ENCODE results near the gene GLI3.

Gene GLI3

GRCh38 chr7:42093349-42093905, 143.6 kb downstream of the GLI3 start:
- no peaks in the 10 kb centered on the region for H3K36me3 ChIP-seq (ENCODE audit: low read depth)
- TF ChIP-seq CTCF (IDR thresholded peaks at IDR 0.05; ENCODE audit: poor library complexity, severe bottlenecking), result no peak
- H3K4me1 ChIP-seq (ENCODE audit: insufficient read depth, poor library complexity, severe bottlenecking), result peaks cover 15% of the 10 kb centered on the region
- no peaks in the 10 kb centered on the region for H3K27me3 ChIP-seq (ENCODE audit: insufficient read depth, poor library complexity, severe bottlenecking)
- no peak for ATAC-seq (ENCODE audit: low read depth)
- H3K27ac ChIP-seq (ENCODE audit: poor library complexity, severe bottlenecking), result no peak overlapping the region
- H3K4me3 ChIP-seq (ENCODE audit: severe bottlenecking), result no peak overlapping the region
- H3K9me3 ChIP-seq (ENCODE audit: severe bottlenecking), result no peaks in the 10 kb centered on the region
- no peak for DNase-seq (ENCODE audit: low spot score)

GRCh38 chr7:42091461-42092291, 145.3 kb downstream of the GLI3 start:
- Histone ChIP-seq H3K4me3 (ENCODE audit: severe bottlenecking) (no peak overlapping the region), H3K27ac (ENCODE audit: poor library complexity, severe bottlenecking) (no peak overlapping the region), H3K4me1 (ENCODE audit: insufficient read depth, poor library complexity, severe bottlenecking) (no peaks in the 10 kb centered on the region), H3K36me3 (ENCODE audit: low read depth) (no peaks in the 10 kb centered on the region), H3K9me3 (ENCODE audit: severe bottlenecking) (no peaks in the 10 kb centered on the region), H3K27me3 (ENCODE audit: insufficient read depth, poor library complexity, severe bottlenecking) (no peaks in the 10 kb centered on the region)
- ATAC-seq (ENCODE audit: low read depth), result no peak
- no peak for DNase-seq (ENCODE audit: low spot score)
- TF ChIP-seq CTCF (IDR thresholded peaks at IDR 0.05; ENCODE audit: poor library complexity, severe bottlenecking), result no peak

- ATAC-seq (ENCODE audit: low read depth) (no peak), DNase-seq (ENCODE audit: low spot score) (no peak)
- Histone ChIP-seq H3K4me3 (ENCODE audit: severe bottlenecking) (no peak overlapping the region), H3K4me1 (ENCODE audit: insufficient read depth, poor library complexity, severe bottlenecking) (no peaks in the 10 kb centered on the region), H3K27me3 (ENCODE audit: insufficient read depth, poor library complexity, severe bottlenecking) (no peaks in the 10 kb centered on the region), H3K27ac (ENCODE audit: poor library complexity, severe bottlenecking) (no peak overlapping the region), H3K36me3 (ENCODE audit: low read depth) (no peaks in the 10 kb centered on the region), H3K9me3 (ENCODE audit: severe bottlenecking) (no peaks in the 10 kb centered on the region)
- no peak for TF ChIP-seq CTCF (IDR thresholded peaks at IDR 0.05; ENCODE audit: poor library complexity, severe bottlenecking)
These were observed 146.2 kb downstream of the GLI3 start for GRCh38 chr7:42090806-42091205.

- ATAC-seq (ENCODE audit: low read depth) (no peak), DNase-seq (ENCODE audit: low spot score) (no peak)
- no peaks in the 10 kb centered on the region for H3K9me3 ChIP-seq (ENCODE audit: severe bottlenecking)
- no peaks in the 10 kb centered on the region for H3K36me3 ChIP-seq (ENCODE audit: low read depth)
- no peaks in the 10 kb centered on the region for H3K27me3 ChIP-seq (ENCODE audit: insufficient read depth, poor library complexity, severe bottlenecking)
- no peak overlapping the region for H3K27ac ChIP-seq (ENCODE audit: poor library complexity, severe bottlenecking)
- no peak overlapping the region for H3K4me3 ChIP-seq (ENCODE audit: severe bottlenecking)
- H3K4me1 ChIP-seq (ENCODE audit: insufficient read depth, poor library complexity, severe bottlenecking), result no peaks in the 10 kb centered on the region
- no peak for TF ChIP-seq CTCF (IDR thresholded peaks at IDR 0.05; ENCODE audit: poor library complexity, severe bottlenecking)
These were observed 147.0 kb downstream of the GLI3 start for GRCh38 chr7:42090056-42090455.

GRCh38 chr7:42087616-42088015, 149.4 kb downstream of the GLI3 start:
- no peaks in the 10 kb centered on the region for H3K27me3 ChIP-seq (ENCODE audit: insufficient read depth, poor library complexity, severe bottlenecking)
- H3K4me3 ChIP-seq (ENCODE audit: severe bottlenecking), result no peak overlapping the region
- no peaks in the 10 kb centered on the region for H3K4me1 ChIP-seq (ENCODE audit: insufficient read depth, poor library complexity, severe bottlenecking)
- H3K36me3 ChIP-seq (ENCODE audit: low read depth), result no peaks in the 10 kb centered on the region
- no peaks in the 10 kb centered on the region for H3K9me3 ChIP-seq (ENCODE audit: severe bottlenecking)
- ATAC-seq (ENCODE audit: low read depth) (no peak), DNase-seq (ENCODE audit: low spot score) (no peak)
- no peak for TF ChIP-seq CTCF (IDR thresholded peaks at IDR 0.05; ENCODE audit: poor library complexity, severe bottlenecking)
- no peak overlapping the region for H3K27ac ChIP-seq (ENCODE audit: poor library complexity, severe bottlenecking)

Measured in RWPE2 (cell line).